Liver (tissue), 9 donors: ENCODE data around the gene HSDL2. TPM values are rescaled to one million over a fixed set of nuclear protein-coding genes. Genes with fewer than 3 reads are reported as not detected.

Experiments used
- DNase-seq: peaks from one replicate; pipeline ENCODE4 v3.0.0-alpha.2; 2017; ENCODE audit warnings: low spot score
- H3K27ac ChIP-seq, 2 donors: one replicate each; pipeline ENCODE4 v1.7.0; 2013; ENCODE audit warnings: inconsistent platforms in 2 of 2, low read length in 2 of 2, control low read depth in 1 of 2, low read depth in 1 of 2, mild to moderate bottlenecking in 1 of 2
- H3K27me3 ChIP-seq, 4 donors: one replicate each; pipeline versions ENCODE4 v1.6.1 to v1.7.0; 2013; ENCODE audit warnings: low read length in 3 of 4, inconsistent platforms in 1 of 4, mild to moderate bottlenecking in 1 of 4, moderate library complexity in 1 of 4; ENCODE audit not compliant: control insufficient read depth in 4 of 4, insufficient read depth in 4 of 4
- H3K36me3 ChIP-seq, 4 donors: one replicate each; pipeline versions ENCODE4 v1.6.1 to v1.7.0; 2013; ENCODE audit warnings: low read length in 3 of 4, mild to moderate bottlenecking in 3 of 4, low read depth in 1 of 4, moderate library complexity in 1 of 4; ENCODE audit not compliant: control insufficient read depth in 4 of 4, insufficient read depth in 3 of 4
- H3K4me1 ChIP-seq, 4 donors: one replicate each; pipeline versions ENCODE4 v1.6.1 to v1.7.0; 2013; ENCODE audit warnings: low read length in 3 of 4, mild to moderate bottlenecking in 3 of 4, moderate library complexity in 1 of 4; ENCODE audit not compliant: control insufficient read depth in 4 of 4, insufficient read depth in 4 of 4
- H3K4me3 ChIP-seq, 3 donors: one replicate each; pipeline versions ENCODE4 v1.6.1 to v1.7.0; 2013; ENCODE audit warnings: low read length in 3 of 3, control low read depth in 1 of 3, low read depth in 1 of 3, mild to moderate bottlenecking in 1 of 3
- H3K9ac ChIP-seq, 2 donors: one replicate each; pipeline ENCODE4 v1.7.0; 2013; ENCODE audit warnings: low read length in 2 of 2, mild to moderate bottlenecking in 2 of 2, moderate library complexity in 2 of 2, control low read depth in 1 of 2, low read depth in 1 of 2
- H3K9me3 ChIP-seq, 4 donors: one replicate each; pipeline versions ENCODE4 v1.6.1 to v1.7.0; 2013; ENCODE audit warnings: low read length in 3 of 4; ENCODE audit not compliant: control insufficient read depth in 4 of 4
- EGR1 ChIP-seq, 2 donors: IDR thresholded peaks; 2 replicates each; pipeline ENCODE4 v1.6.1; 2016 to 2018; ENCODE audit warnings: antibody characterized with exemption in 2 of 2, low read depth in 2 of 2
- FOXA1 ChIP-seq: IDR thresholded peaks from 2 replicates; pipeline ENCODE4 v1.6.1; 2016; ENCODE audit warnings: antibody characterized with exemption
- NR2F2 ChIP-seq: IDR thresholded peaks from 2 replicates; pipeline ENCODE4 v1.6.1; 2016; ENCODE audit warnings: antibody characterized with exemption
- RAD21 ChIP-seq, 2 donors: IDR thresholded peaks; 2 replicates each; pipeline ENCODE4 v1.6.1; 2016; ENCODE audit warnings: antibody characterized with exemption in 2 of 2, mild to moderate bottlenecking in 2 of 2
- RXRA ChIP-seq, 2 donors: IDR thresholded peaks; 2 replicates each; pipeline ENCODE4 v1.6.1; 2017 to 2018; ENCODE audit warnings: antibody characterized with exemption in 2 of 2, mild to moderate bottlenecking in 1 of 2
- SP1 ChIP-seq: IDR thresholded peaks from 2 replicates; pipeline ENCODE4 v1.6.1; 2018; ENCODE audit warnings: antibody characterized with exemption, mild to moderate bottlenecking
- TAF1 ChIP-seq: conservative IDR thresholded peaks from 2 replicates; pipeline ENCODE4 v1.6.1; 2016; ENCODE audit warnings: antibody characterized with exemption, mild to moderate bottlenecking
- YY1 ChIP-seq: IDR thresholded peaks from 2 replicates; pipeline ENCODE4 v1.6.1; 2016; ENCODE audit warnings: antibody characterized with exemption, mild to moderate bottlenecking
- WGBS: extraction: QIAGEN DNeasy Blood & Tissue Kit; methylation state at CpG from one replicate; pipeline ENCODE4 v1.1.7; 2013; 5-methylcytosine and 5-hydroxymethylcytosine counted together
- polyA plus RNA-seq, 2 donors: library from polyadenylated mRNA; stranded (reverse) in 1 of 2; unstranded in 1 of 2; fragments of 200-250 nt in 1 of 2; fragments of >200 nt in 1 of 2; fragmentation: Nextera tagmentation in 1 of 2; extraction: Ambion mirVana in 1 of 2; gene quantifications; one replicate each; pipeline versions ENCODE4 v1.2.1 to v1.2.3, GENCODE V29; 2013 to 2015
- total RNA-seq, 2 donors: library from RNA; depleted of rRNA; stranded (reverse); fragments of >200 nt; gene quantifications; one replicate each; pipeline ENCODE4 v1.2.3, GENCODE V29; 2014
- TF ChIP-seq, protein P1 (sequence below): IDR thresholded peaks from 2 replicates; pipeline ENCODE4 v1.6.1; 2016; ENCODE audit warnings: antibody characterized with exemption
- TF ChIP-seq, protein P2 (sequence below): IDR thresholded peaks from 2 replicates; pipeline ENCODE4 v1.6.1; 2016; ENCODE audit warnings: antibody characterized with exemption
- TF ChIP-seq, protein P3 (sequence below): IDR thresholded peaks from 2 replicates; pipeline ENCODE4 v1.6.1; 2016; ENCODE audit warnings: antibody characterized with exemption, mild to moderate bottlenecking
- TF ChIP-seq, protein P4 (sequence below): fragments of 150-350 bp; IDR thresholded peaks from 2 replicates; pipeline ENCODE4 v1.5.1; 2017; ENCODE audit warnings: improper control_type of control experiment, low read depth, low read length; ENCODE audit not compliant: missing input control
- donor health status: healthy.
- donor health status: healthy.
- donor health status: healthy.
- donor health status: healthy.
- donor health status: healthy.

Gene HSDL2
- total and polyA plus RNA-seq, 4 donors: 26.1 to 135 (median 79.6) TPM

DNA sequence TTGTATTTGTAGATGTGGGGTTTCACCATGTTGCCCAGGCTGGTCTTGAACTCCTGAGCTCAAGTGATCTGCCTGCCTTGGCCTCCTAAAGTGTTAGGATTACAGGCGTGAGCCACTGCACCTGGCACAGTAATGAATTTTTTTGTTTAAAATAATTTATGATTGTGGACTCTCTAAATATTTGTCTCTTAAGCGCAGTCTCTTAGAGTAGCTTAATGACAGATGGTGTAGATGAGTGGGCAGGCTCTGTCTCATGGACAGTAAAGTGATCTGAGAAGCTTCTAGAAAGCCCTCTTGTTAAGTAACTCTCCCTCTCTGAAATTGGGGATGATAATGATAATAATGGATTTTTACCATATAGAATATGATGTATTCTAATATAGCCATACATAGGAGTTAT, 59.3 kb downstream of the HSDL2 start:
- Histone ChIP-seq H3K27ac (no peak overlapping the region), H3K4me3 (no peak overlapping the region), H3K9ac (no peak overlapping the region), H3K9me3 (no peaks in the 10 kb centered on the region), H3K36me3 (peaks cover 2 to 18% (median 12%) of the 10 kb centered on the region in 4 donors), H3K27me3 (no peaks in the 10 kb centered on the region), H3K4me1 (no peaks in the 10 kb centered on the region)
- TF ChIP-seq TAF1 (no peak), SP1 (no peak), YY1 (no peak), NR2F2 (no peak), RAD21 (IDR thresholded peaks at IDR 0.05) (no peak), EGR1 (IDR thresholded peaks at IDR 0.05; ENCODE audit: low read depth in 2 of 2) (no peak), RXRA (IDR thresholded peaks at IDR 0.05) (no peak), FOXA1 (no peak)
- TF ChIP-seq, protein P1, sequence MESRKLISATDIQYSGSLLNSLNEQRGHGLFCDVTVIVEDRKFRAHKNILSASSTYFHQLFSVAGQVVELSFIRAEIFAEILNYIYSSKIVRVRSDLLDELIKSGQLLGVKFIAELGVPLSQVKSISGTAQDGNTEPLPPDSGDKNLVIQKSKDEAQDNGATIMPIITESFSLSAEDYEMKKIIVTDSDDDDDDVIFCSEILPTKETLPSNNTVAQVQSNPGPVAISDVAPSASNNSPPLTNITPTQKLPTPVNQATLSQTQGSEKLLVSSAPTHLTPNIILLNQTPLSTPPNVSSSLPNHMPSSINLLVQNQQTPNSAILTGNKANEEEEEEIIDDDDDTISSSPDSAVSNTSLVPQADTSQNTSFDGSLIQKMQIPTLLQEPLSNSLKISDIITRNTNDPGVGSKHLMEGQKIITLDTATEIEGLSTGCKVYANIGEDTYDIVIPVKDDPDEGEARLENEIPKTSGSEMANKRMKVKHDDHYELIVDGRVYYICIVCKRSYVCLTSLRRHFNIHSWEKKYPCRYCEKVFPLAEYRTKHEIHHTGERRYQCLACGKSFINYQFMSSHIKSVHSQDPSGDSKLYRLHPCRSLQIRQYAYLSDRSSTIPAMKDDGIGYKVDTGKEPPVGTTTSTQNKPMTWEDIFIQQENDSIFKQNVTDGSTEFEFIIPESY: no peak
- TF ChIP-seq, protein P2, sequence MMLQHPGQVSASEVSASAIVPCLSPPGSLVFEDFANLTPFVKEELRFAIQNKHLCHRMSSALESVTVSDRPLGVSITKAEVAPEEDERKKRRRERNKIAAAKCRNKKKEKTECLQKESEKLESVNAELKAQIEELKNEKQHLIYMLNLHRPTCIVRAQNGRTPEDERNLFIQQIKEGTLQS: no peak
- 97% methylated on average over 2 of the region's 2 CpGs for WGBS
- no peak for DNase-seq

DNA sequence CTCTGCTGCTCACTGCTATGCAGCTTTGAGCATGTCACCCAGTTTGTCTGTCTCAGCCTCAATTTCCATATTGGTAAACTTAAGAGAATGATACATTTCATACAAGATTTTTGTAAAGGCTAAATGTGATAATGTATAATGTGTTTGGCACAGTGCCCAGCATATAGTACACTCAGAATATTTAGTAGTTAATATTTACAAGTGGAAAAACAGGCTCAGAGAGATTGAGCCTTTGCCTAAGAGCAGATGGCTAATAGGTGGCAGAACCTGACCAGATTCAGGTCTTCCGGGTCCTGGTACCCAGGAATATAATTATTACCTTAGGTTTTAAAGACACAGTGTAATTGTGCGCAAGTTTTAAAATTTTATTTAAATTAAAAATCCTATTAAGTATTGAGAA, 59.9 kb downstream of the HSDL2 start:
- Histone ChIP-seq H3K36me3 (peaks cover 4 to 19% (median 12%) of the 10 kb centered on the region in 4 donors), H3K4me3 (no peak overlapping the region), H3K4me1 (no peaks in the 10 kb centered on the region), H3K27ac (no peak overlapping the region), H3K9me3 (no peaks in the 10 kb centered on the region), H3K9ac (no peak overlapping the region), H3K27me3 (no peaks in the 10 kb centered on the region)
- no peak for DNase-seq
- WGBS: 93% methylated on average over 2 of the region's 2 CpGs
- TF ChIP-seq, protein P3, sequence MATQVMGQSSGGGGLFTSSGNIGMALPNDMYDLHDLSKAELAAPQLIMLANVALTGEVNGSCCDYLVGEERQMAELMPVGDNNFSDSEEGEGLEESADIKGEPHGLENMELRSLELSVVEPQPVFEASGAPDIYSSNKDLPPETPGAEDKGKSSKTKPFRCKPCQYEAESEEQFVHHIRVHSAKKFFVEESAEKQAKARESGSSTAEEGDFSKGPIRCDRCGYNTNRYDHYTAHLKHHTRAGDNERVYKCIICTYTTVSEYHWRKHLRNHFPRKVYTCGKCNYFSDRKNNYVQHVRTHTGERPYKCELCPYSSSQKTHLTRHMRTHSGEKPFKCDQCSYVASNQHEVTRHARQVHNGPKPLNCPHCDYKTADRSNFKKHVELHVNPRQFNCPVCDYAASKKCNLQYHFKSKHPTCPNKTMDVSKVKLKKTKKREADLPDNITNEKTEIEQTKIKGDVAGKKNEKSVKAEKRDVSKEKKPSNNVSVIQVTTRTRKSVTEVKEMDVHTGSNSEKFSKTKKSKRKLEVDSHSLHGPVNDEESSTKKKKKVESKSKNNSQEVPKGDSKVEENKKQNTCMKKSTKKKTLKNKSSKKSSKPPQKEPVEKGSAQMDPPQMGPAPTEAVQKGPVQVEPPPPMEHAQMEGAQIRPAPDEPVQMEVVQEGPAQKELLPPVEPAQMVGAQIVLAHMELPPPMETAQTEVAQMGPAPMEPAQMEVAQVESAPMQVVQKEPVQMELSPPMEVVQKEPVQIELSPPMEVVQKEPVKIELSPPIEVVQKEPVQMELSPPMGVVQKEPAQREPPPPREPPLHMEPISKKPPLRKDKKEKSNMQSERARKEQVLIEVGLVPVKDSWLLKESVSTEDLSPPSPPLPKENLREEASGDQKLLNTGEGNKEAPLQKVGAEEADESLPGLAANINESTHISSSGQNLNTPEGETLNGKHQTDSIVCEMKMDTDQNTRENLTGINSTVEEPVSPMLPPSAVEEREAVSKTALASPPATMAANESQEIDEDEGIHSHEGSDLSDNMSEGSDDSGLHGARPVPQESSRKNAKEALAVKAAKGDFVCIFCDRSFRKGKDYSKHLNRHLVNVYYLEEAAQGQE: no peak

DNA sequence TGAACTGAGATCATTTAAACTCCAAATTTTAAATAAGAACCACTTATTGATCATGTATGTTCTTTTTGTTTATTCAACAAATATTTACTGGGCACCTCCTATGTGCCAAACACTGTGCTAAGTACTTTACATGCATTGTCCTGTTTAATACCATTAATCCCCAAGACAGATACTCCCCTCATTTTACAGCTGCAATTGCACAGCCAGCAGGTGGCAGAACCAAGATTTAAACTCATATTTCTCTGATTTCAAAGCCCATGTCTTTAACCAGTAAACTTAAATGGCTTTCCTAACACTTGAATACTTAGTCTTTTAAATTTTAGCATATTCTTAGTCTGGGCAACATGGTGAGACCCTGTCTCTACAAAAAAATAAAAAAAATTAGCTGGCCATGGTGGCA, 63.3 kb downstream of the HSDL2 start:
- TF ChIP-seq RXRA (IDR thresholded peaks at IDR 0.05) (no peak), RAD21 (IDR thresholded peaks at IDR 0.05) (peak; percentile 53 to 70)
- TF ChIP-seq, protein P4, sequence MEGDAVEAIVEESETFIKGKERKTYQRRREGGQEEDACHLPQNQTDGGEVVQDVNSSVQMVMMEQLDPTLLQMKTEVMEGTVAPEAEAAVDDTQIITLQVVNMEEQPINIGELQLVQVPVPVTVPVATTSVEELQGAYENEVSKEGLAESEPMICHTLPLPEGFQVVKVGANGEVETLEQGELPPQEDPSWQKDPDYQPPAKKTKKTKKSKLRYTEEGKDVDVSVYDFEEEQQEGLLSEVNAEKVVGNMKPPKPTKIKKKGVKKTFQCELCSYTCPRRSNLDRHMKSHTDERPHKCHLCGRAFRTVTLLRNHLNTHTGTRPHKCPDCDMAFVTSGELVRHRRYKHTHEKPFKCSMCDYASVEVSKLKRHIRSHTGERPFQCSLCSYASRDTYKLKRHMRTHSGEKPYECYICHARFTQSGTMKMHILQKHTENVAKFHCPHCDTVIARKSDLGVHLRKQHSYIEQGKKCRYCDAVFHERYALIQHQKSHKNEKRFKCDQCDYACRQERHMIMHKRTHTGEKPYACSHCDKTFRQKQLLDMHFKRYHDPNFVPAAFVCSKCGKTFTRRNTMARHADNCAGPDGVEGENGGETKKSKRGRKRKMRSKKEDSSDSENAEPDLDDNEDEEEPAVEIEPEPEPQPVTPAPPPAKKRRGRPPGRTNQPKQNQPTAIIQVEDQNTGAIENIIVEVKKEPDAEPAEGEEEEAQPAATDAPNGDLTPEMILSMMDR: peak; percentile 31
- no peak overlapping the region for H3K27ac ChIP-seq
- H3K27me3 ChIP-seq: no peaks in the 10 kb centered on the region
- no peaks in the 10 kb centered on the region for H3K9me3 ChIP-seq
- no peak overlapping the region for H3K9ac ChIP-seq
- peaks cover 5 to 28% (median 12%) of the 10 kb centered on the region in 4 donors for H3K36me3 ChIP-seq
- no peak overlapping the region for H3K4me3 ChIP-seq
- H3K4me1 ChIP-seq: no peaks in the 10 kb centered on the region
- DNase-seq: no peak
